WTC11 (cell line): ENCODE data around the gene AQP5. TPM values are rescaled to one million over a fixed set of nuclear protein-coding genes. Genes with fewer than 3 reads are reported as not detected.

Experiments
- ATAC-seq: fragments of 200-7000 bp; cut with Tn5 transposase; 2 replicates; pipeline ENCODE4 v1.10.0; 2021; ENCODE audit warnings: mild to moderate bottlenecking, moderate library complexity
- CTCF ChIA-PET: fragments of 300-600 bp; sonication (Branson Sonifier 250); formaldehyde crosslinking; loops from one replicate; lab custom pipeline; 2021; ENCODE audit warnings: antibody characterized with exemption; lab: Charles Lee
- POLR2A ChIA-PET: fragments of 350-600 bp; sonication (Branson Sonifier 250); formaldehyde crosslinking; loops from one replicate; lab custom pipeline; 2021; ENCODE audit warnings: antibody characterized with exemption; lab: Charles Lee
- DNase-seq: peaks from one replicate; pipeline ENCODE4 v3.0.0; 2021; ENCODE audit warnings: low spot score
- H3K27ac Mint-ChIP-seq: 2 replicates; pipeline ENCODE4 v1.8.0; 2021; ENCODE audit warnings: mixed read lengths
- H3K27me3 Mint-ChIP-seq: 2 replicates; pipeline ENCODE4 v1.8.0; 2021; ENCODE audit warnings: low read depth, mild to moderate bottlenecking, moderate library complexity, mixed read lengths
- H3K36me3 Mint-ChIP-seq: 2 replicates; pipeline ENCODE4 v1.8.0; 2021; ENCODE audit warnings: mixed read lengths
- H3K4me1 Mint-ChIP-seq: 2 replicates; pipeline ENCODE4 v1.8.0; 2022; ENCODE audit warnings: mixed read lengths
- H3K4me3 Mint-ChIP-seq: 2 replicates; pipeline ENCODE4 v1.8.0; 2021; ENCODE audit warnings: mild to moderate bottlenecking, moderate library complexity, mixed read lengths
- H3K9me3 Mint-ChIP-seq: 2 replicates; pipeline ENCODE4 v1.8.0; 2021; ENCODE audit warnings: mixed read lengths
- CBFB ChIP-seq: sonication (generic); formaldehyde crosslinking; IDR thresholded peaks from 2 replicates; pipeline ENCODE4 v1.8.1; 2022; ENCODE audit warnings: mild to moderate bottlenecking, low read depth, missing genetic modification reagents
- CREB1 ChIP-seq: sonication (generic); formaldehyde crosslinking; IDR thresholded peaks from 2 replicates; pipeline ENCODE4 v1.8.0; 2023; ENCODE audit warnings: mild to moderate bottlenecking, missing genetic modification reagents
- ETV6 ChIP-seq: sonication (generic); formaldehyde crosslinking; IDR thresholded peaks from 2 replicates; pipeline ENCODE4 v1.8.1; 2022; ENCODE audit warnings: mild to moderate bottlenecking, missing genetic modification reagents
- FOXP1 ChIP-seq: sonication (generic); formaldehyde crosslinking; IDR thresholded peaks from 2 replicates; pipeline ENCODE4 v1.8.0; 2022; ENCODE audit warnings: missing genetic modification reagents, mild to moderate bottlenecking, moderate library complexity, borderline replicate concordance
- GABPB1 ChIP-seq: sonication (generic); formaldehyde crosslinking; IDR thresholded peaks from 2 replicates; pipeline ENCODE4 v1.8.1; 2023; ENCODE audit warnings: mild to moderate bottlenecking, missing genetic modification reagents
- GTF2I ChIP-seq: fragments of 250-450 bp; sonication (Bioruptor Pico); conservative IDR thresholded peaks from 2 replicates; pipeline ENCODE4 v1.4.0; 2021; ENCODE audit warnings: mild to moderate bottlenecking
- JAZF1 ChIP-seq: fragments of 250-450 bp; sonication (Bioruptor Pico); IDR thresholded peaks from 2 replicates; pipeline ENCODE4 v1.9.0; 2021; ENCODE audit warnings: moderate library complexity, mild to moderate bottlenecking, inconsistent platforms
- JUN ChIP-seq: sonication (generic); formaldehyde crosslinking; IDR thresholded peaks from 2 replicates; pipeline ENCODE4 v1.8.0; 2023; ENCODE audit warnings: mild to moderate bottlenecking, missing genetic modification reagents
- NFATC4 ChIP-seq: fragments of 250-450 bp; sonication (Bioruptor Pico); IDR thresholded peaks from 2 replicates; pipeline ENCODE4 v1.9.0; 2021; ENCODE audit warnings: mild to moderate bottlenecking
- NFYB ChIP-seq: sonication (generic); formaldehyde crosslinking; conservative IDR thresholded peaks from 2 replicates; pipeline ENCODE4 v1.8.0; 2022; ENCODE audit warnings: low read depth, missing genetic modification reagents
- RELA ChIP-seq: sonication (generic); formaldehyde crosslinking; IDR thresholded peaks from 2 replicates; pipeline ENCODE4 v1.8.1; 2022; ENCODE audit warnings: missing genetic modification reagents, mild to moderate bottlenecking, borderline replicate concordance
- RORB ChIP-seq: fragments of 250-450 bp; sonication (Bioruptor Pico); IDR thresholded peaks from 2 replicates; pipeline ENCODE4 v1.9.0; 2021; ENCODE audit warnings: mild to moderate bottlenecking
- SMAD3 ChIP-seq: sonication (generic); formaldehyde crosslinking; IDR thresholded peaks from 2 replicates; pipeline ENCODE4 v1.8.0; 2022; ENCODE audit warnings: missing genetic modification reagents, mild to moderate bottlenecking, borderline replicate concordance
- TEAD4 ChIP-seq: sonication (generic); formaldehyde crosslinking; IDR thresholded peaks from 2 replicates; pipeline ENCODE4 v1.8.0; 2022; ENCODE audit warnings: mild to moderate bottlenecking, missing genetic modification reagents
- ZNF263 ChIP-seq: sonication (generic); formaldehyde crosslinking; IDR thresholded peaks from 2 replicates; pipeline ENCODE4 v1.8.1; 2022; ENCODE audit warnings: low read depth, mild to moderate bottlenecking, moderate library complexity, missing genetic modification reagents
- ZNF671 ChIP-seq: fragments of 250-450 bp; sonication (Bioruptor Pico); IDR thresholded peaks from 2 replicates; pipeline ENCODE4 v1.8.0; 2021; ENCODE audit warnings: mild to moderate bottlenecking
- total RNA-seq: library from RNA; stranded (reverse); gene quantifications from 3 replicates; pipeline ENCODE4 v1.2.3, GENCODE V29; 2021
- TF ChIP-seq, protein P1 (sequence below): sonication (generic); formaldehyde crosslinking; IDR thresholded peaks from 2 replicates; pipeline ENCODE4 v1.8.0; 2022; ENCODE audit warnings: mild to moderate bottlenecking, missing genetic modification reagents
- TF ChIP-seq, protein P2 (sequence below): sonication (generic); formaldehyde crosslinking; IDR thresholded peaks from 2 replicates; pipeline ENCODE4 v1.8.1; 2022; ENCODE audit warnings: missing genetic modification reagents, borderline replicate concordance
- TF ChIP-seq, protein P3 (sequence below): fragments of 250-450 bp; sonication (Bioruptor Pico); IDR thresholded peaks from 2 replicates; pipeline ENCODE4 v1.9.0; 2021; ENCODE audit warnings: moderate library complexity, mild to moderate bottlenecking, inconsistent platforms, borderline replicate concordance
- TF ChIP-seq, protein P4 (sequence below): sonication (generic); formaldehyde crosslinking; IDR thresholded peaks from 2 replicates; pipeline ENCODE4 v1.8.0; 2022; ENCODE audit warnings: missing genetic modification reagents
- TF ChIP-seq, protein P5 (sequence below): sonication (generic); formaldehyde crosslinking; IDR thresholded peaks from 2 replicates; pipeline ENCODE4 v1.8.0; 2022; ENCODE audit warnings: mild to moderate bottlenecking, missing genetic modification reagents

Gene AQP5
- total RNA-seq, 1 experiment from 2014 or later: 2.8 TPM

DNA sequence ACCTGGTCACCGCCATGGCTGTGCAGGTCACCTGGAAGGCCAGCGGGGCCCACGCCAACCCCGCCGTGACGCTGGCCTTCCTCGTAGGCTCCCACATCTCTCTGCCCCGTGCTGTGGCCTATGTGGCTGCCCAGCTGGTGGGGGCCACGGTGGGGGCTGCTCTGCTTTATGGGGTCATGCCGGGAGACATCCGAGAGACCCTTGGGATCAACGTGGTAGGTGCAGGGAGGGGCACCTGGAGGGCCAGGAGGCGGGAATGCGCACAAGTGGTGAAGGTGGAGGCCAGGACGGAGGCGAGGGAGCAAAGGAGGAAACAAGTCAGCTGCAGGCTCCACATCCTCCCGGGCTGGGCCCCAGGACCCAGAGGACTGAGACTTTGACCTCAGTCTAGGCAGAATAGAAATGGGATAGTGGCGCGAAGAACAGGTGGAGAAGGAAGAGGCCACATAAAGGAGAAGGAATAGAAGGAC lies 11.7 kb downstream of the AQP5 start:
- Mint-ChIP-seq H3K4me3 (no peak overlapping the region), H3K36me3 (no peaks in the 10 kb centered on the region), H3K4me1 (peaks cover 4% of the 10 kb centered on the region), H3K27me3 (peaks cover 4% of the 10 kb centered on the region; the same call in 1 of the 2 replicates), H3K27ac (no peak overlapping the region), H3K9me3 (no peaks in the 10 kb centered on the region)
- TF ChIP-seq JAZF1 (CRISPR knock-in tag) (no peak), RORB (no peak), GABPB1 (CRISPR knock-in tag) (no peak), ZNF263 (no peak), ZNF671 (CRISPR knock-in tag) (no peak), TEAD4 (no peak), CBFB (no peak), JUN (CRISPR knock-in tag) (no peak), RELA (CRISPR knock-in tag) (no peak), ETV6 (CRISPR knock-in tag) (no peak), SMAD3 (no peak), NFYB (CRISPR knock-in tag) (no peak), FOXP1 (CRISPR knock-in tag) (no peak), GTF2I (CRISPR knock-in tag) (no peak)
- TF ChIP-seq, protein P1, sequence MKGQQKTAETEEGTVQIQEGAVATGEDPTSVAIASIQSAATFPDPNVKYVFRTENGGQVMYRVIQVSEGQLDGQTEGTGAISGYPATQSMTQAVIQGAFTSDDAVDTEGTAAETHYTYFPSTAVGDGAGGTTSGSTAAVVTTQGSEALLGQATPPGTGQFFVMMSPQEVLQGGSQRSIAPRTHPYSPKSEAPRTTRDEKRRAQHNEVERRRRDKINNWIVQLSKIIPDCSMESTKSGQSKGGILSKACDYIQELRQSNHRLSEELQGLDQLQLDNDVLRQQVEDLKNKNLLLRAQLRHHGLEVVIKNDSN (CRISPR knock-in tag): no peak
- TF ChIP-seq, protein P2, sequence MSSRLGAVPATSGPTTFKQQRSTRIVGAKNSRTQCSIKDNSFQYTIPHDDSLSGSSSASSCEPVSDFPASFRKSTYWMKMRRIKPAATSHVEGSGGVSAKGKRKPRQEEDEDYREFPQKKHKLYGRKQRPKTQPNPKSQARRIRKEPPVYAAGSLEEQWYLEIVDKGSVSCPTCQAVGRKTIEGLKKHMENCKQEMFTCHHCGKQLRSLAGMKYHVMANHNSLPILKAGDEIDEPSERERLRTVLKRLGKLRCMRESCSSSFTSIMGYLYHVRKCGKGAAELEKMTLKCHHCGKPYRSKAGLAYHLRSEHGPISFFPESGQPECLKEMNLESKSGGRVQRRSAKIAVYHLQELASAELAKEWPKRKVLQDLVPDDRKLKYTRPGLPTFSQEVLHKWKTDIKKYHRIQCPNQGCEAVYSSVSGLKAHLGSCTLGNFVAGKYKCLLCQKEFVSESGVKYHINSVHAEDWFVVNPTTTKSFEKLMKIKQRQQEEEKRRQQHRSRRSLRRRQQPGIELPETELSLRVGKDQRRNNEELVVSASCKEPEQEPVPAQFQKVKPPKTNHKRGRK (CRISPR knock-in tag): no peak
- TF ChIP-seq, protein P3, sequence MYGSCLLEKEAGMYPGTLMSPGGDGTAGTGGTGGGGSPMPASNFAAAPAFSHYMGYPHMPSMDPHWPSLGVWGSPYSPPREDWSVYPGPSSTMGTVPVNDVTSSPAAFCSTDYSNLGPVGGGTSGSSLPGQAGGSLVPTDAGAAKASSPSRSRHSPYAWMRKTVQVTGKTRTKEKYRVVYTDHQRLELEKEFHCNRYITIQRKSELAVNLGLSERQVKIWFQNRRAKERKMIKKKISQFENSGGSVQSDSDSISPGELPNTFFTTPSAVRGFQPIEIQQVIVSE (CRISPR knock-in tag): no peak
- ATAC-seq (no peak), DNase-seq (no peak)
- ChIA-PET CTCF (interaction anchor here (0.5 to 10.9 kb wide), 5 partner anchors 28 to 117 kb away, joined by 3 to 219 read pairs (median 11); no protein-coding TSS in a partner anchor), POLR2A (no interaction called here)

DNA sequence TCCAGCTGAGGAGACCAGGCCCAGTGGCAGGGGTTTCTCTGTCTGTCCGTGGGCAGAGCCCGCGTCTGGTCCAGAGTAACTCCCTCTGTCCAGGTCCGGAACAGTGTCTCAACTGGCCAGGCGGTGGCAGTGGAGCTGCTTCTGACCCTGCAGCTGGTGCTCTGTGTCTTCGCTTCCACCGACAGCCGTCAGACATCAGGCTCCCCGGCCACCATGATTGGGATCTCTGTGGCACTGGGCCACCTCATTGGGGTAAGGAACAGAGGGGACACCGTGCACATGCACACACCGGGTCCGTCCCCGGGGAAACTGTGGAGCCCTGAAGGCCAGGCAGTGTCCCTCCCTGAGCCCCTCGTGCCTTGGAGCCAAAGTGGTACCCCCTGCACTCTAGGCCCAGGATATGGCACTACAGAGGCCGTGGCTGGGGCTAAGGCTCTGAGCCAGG lies 12.6 kb downstream of the AQP5 start:
- H3K4me3 Mint-ChIP-seq: no peak overlapping the region
- TF ChIP-seq RELA (CRISPR knock-in tag) (peak; percentile 68; the same call in 1 of the 2 replicates), NFATC4 (CRISPR knock-in tag) (no peak), CREB1 (CRISPR knock-in tag) (no peak)
- ATAC-seq (peak; percentile 71), DNase-seq (no peak)
- H3K9me3 Mint-ChIP-seq: no peaks in the 10 kb centered on the region
- no peaks in the 10 kb centered on the region for H3K36me3 Mint-ChIP-seq
- ChIA-PET POLR2A (no interaction called here), CTCF (interaction anchor here (0.5 to 8.2 kb wide), 12 partner anchors 7 to 108 kb away, joined by 3 to 120 read pairs (median 3); no protein-coding TSS in a partner anchor)
- H3K4me1 Mint-ChIP-seq: peaks cover 13% of the 10 kb centered on the region
- H3K27me3 Mint-ChIP-seq: no peaks in the 10 kb centered on the region
- H3K27ac Mint-ChIP-seq: no peak overlapping the region

DNA sequence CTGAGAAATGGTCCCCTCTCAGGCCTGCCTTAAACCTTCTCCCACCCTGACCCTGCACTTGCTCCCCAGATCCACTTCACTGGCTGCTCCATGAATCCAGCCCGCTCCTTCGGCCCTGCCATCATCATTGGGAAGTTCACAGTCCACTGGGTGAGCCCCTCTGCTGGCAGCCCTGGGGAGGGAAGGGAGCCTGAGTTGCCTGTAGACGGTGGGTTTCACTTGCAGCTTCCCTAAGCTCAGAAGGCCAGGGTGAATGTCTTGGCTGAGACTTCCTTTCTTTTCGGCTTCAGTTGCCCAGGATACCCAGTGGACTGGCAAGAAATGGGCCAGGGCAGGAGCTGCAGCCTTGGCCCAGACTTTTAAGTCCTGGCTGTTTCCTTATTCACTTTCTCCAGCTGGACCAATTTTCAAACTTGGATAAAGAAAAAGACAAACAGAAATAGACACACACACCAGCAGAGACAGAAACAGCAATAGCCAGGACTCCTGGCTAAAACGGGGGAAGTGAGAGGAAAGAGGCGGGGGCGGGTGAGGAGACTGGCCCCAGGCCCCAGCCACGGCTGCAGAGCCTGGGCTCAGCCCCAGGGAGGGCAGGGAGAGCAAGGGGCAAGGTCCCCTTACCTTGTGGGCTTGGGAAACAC lies 13.1 kb downstream of the AQP5 start:
- ChIA-PET POLR2A (no interaction called here), CTCF (interaction anchor here (0.5 to 8.2 kb wide), 15 partner anchors 8 to 108 kb away, joined by 3 to 120 read pairs (median 3); no protein-coding TSS in a partner anchor)
- no peaks in the 10 kb centered on the region for H3K27me3 Mint-ChIP-seq
- TF ChIP-seq, protein P3 (CRISPR knock-in tag): no peak
- TF ChIP-seq NFATC4 (CRISPR knock-in tag): no peak
- TF ChIP-seq, protein P4, sequence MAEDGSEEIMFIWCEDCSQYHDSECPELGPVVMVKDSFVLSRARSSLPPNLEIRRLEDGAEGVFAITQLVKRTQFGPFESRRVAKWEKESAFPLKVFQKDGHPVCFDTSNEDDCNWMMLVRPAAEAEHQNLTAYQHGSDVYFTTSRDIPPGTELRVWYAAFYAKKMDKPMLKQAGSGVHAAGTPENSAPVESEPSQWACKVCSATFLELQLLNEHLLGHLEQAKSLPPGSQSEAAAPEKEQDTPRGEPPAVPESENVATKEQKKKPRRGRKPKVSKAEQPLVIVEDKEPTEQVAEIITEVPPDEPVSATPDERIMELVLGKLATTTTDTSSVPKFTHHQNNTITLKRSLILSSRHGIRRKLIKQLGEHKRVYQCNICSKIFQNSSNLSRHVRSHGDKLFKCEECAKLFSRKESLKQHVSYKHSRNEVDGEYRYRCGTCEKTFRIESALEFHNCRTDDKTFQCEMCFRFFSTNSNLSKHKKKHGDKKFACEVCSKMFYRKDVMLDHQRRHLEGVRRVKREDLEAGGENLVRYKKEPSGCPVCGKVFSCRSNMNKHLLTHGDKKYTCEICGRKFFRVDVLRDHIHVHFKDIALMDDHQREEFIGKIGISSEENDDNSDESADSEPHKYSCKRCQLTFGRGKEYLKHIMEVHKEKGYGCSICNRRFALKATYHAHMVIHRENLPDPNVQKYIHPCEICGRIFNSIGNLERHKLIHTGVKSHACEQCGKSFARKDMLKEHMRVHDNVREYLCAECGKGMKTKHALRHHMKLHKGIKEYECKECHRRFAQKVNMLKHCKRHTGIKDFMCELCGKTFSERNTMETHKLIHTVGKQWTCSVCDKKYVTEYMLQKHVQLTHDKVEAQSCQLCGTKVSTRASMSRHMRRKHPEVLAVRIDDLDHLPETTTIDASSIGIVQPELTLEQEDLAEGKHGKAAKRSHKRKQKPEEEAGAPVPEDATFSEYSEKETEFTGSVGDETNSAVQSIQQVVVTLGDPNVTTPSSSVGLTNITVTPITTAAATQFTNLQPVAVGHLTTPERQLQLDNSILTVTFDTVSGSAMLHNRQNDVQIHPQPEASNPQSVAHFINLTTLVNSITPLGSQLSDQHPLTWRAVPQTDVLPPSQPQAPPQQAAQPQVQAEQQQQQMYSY: peak; percentile 81
- TF ChIP-seq, protein P5, sequence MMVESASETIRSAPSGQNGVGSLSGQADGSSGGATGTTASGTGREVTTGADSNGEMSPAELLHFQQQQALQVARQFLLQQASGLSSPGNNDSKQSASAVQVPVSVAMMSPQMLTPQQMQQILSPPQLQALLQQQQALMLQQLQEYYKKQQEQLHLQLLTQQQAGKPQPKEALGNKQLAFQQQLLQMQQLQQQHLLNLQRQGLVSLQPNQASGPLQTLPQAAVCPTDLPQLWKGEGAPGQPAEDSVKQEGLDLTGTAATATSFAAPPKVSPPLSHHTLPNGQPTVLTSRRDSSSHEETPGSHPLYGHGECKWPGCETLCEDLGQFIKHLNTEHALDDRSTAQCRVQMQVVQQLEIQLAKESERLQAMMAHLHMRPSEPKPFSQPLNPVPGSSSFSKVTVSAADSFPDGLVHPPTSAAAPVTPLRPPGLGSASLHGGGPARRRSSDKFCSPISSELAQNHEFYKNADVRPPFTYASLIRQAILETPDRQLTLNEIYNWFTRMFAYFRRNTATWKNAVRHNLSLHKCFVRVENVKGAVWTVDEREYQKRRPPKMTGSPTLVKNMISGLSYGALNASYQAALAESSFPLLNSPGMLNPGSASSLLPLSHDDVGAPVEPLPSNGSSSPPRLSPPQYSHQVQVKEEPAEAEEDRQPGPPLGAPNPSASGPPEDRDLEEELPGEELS (CRISPR knock-in tag): no peak
- ATAC-seq (peak; percentile 5; the same call in 1 of the 2 replicates), DNase-seq (no peak)
- H3K4me1 Mint-ChIP-seq: peaks cover 18% of the 10 kb centered on the region
- no peaks in the 10 kb centered on the region for H3K36me3 Mint-ChIP-seq
- no peak overlapping the region for H3K4me3 Mint-ChIP-seq
- H3K9me3 Mint-ChIP-seq: no peaks in the 10 kb centered on the region
- no peak overlapping the region for H3K27ac Mint-ChIP-seq
